ENCODE data around the gene CFAP92. TPM values are rescaled to one million over a fixed set of nuclear protein-coding genes. Genes with fewer than 3 reads are reported as not detected.

CFAP92 gene
- total RNA-seq, 1 experiment from 2014 or later = 1.2 TPM

- DNase-seq (ENCODE audit: low read depth) = no peak
- in situ Hi-C loops (cut with HindIII; ENCODE audit: low pct_unique_long_range_greater_than_20kb, low sequenced_read_pairs) = no loop called here
Measured at GRCh38 chr3:129014148-129014547, 20.3 kb upstream of the CFAP92 start.

GRCh38 chr3:129013491-129013891, 19.6 kb upstream of the CFAP92 start:
- in situ Hi-C loops (cut with HindIII; ENCODE audit: low pct_unique_long_range_greater_than_20kb, low sequenced_read_pairs) = no loop called here
- DNase-seq (ENCODE audit: low read depth) = no peak

DNA sequence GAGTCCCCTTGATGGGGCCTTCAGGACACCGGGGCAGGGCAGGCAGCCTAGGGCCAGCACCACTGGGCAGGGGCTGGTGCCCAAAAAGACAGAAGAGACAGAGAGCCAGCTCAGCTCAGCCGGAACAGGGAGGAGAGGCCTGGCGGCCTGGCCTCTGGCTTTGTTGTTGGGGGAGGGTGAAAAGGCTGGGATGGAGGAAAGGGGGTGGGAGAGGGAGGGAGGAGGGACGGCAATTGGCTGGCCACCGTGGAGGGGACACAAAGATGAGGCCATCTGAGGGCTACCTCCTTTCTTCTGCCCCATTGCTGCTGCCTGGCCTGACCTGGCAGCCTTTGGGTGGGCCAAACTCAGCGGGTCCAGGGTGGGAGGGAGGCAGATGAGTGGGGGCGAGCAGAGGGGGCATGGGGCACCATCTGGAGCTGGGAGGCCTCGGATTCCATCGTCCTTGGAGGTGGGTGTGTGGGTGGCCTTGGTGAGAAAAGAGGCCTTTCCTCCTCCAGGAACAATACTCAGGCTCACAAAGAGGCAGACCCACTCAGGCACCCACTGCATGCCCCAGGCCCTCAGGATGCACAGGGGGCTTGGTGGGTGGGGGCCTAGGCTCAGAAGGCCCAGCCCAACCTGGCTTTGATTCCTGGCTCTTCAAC, 16.6 kb upstream of the CFAP92 start:
- in situ Hi-C loops (cut with HindIII; ENCODE audit: low pct_unique_long_range_greater_than_20kb, low sequenced_read_pairs) = no loop called here
- no peak for DNase-seq (ENCODE audit: low read depth)

GRCh38 chr3:129009266-129009665, 15.4 kb upstream of the CFAP92 start:
- DNase-seq (ENCODE audit: low read depth) = no peak
- in situ Hi-C loops (cut with HindIII; ENCODE audit: low pct_unique_long_range_greater_than_20kb, low sequenced_read_pairs) = no loop called here

DNA sequence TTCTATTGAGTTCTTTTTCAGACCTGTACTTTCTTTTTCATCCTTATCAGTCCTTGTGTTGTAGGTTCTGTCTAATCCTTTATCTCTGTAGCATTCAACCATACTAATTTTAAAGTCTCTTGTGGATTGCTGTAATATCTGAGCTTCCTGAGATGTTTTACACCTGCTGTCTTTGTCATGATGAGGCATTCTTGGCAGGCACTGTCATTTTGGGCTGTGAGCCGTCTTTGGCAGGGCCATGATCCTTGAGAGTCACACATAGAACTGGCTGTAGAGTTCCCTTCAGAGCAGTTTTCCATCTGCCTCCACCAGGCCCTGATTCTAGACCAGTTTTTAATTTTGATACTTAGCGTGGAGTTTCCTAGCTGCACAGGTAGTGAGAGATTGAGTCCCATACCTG, 13.9 kb upstream of the CFAP92 start:
- in situ Hi-C loops (cut with HindIII; ENCODE audit: low pct_unique_long_range_greater_than_20kb, low sequenced_read_pairs) = no loop called here
- DNase-seq (ENCODE audit: low read depth) = no peak

DNA sequence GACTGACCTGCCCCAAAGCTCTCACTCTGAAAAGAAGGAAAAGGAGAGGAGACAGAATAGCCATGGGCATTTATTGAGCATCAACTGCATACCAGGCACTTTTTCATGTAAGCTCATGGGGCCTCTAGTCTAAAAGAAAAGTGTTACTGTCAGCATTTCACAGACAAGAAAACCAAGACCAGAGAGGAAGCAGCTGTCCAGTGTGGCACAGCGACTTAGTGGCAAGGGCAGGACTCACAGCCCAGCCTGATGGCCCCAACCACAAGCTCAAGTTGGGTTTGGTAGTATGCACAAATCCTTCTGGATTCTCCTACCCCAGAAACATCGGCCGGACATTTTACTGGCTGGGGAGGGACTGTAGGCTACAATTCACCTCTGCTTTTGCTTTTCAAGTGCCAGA, 13.0 kb upstream of the CFAP92 start:
- in situ Hi-C loops (cut with HindIII; ENCODE audit: low pct_unique_long_range_greater_than_20kb, low sequenced_read_pairs) = no loop called here

DNA sequence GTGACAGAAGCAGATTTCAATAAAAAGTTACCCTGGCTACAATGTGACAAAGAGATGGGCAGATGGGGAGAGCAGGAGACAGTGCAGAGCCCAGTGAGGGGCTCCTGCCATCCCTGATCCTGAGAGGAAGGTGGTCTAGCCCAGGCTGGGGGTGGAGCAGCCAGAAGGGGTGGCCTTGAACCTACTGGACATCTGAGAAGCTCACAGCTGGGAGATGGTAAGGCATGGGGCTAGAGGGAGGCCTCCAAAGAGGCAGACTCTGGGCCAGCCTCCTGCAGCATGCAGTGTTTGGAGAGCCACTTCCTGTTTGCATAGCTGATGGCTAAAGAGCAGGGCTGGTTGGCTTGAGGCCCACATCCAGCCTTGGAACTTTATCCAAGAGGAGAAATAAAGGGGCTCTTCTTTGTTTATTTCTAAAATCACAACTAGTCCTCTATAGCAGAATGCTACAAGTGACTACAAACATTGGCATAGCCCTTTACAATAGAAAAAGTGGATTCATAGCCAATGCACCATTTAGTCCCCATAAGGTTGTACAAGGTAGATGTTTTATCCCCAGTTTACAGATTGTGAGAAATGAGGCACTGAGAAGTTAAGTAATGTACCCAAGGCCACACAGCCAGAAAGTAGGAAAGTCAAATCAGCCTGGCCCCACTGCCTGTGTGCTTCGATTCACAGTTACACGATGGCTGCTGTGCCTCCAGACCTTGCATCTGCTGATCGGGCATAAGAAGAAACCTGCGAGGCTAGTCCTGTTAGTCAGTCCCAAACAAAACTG, 11.8 kb upstream of the CFAP92 start:
- in situ Hi-C loops (cut with HindIII; ENCODE audit: low pct_unique_long_range_greater_than_20kb, low sequenced_read_pairs) = no loop called here
- DNase-seq (ENCODE audit: low read depth) = no peak

More for the DNA sequence above, 13.0 kb upstream of the CFAP92 start:
- no peak for DNase-seq (ENCODE audit: low read depth)

- DNase-seq (ENCODE audit: low read depth) = no peak
- in situ Hi-C loops (cut with HindIII; ENCODE audit: low pct_unique_long_range_greater_than_20kb, low sequenced_read_pairs) = no loop called here
Measured at GRCh38 chr3:129004639-129005295, 10.9 kb upstream of the CFAP92 start.

- no peak for DNase-seq (ENCODE audit: low read depth)
- in situ Hi-C loops (cut with HindIII; ENCODE audit: low pct_unique_long_range_greater_than_20kb, low sequenced_read_pairs) = no loop called here
Measured at GRCh38 chr3:129003578-129004112, 9.8 kb upstream of the CFAP92 start.

- in situ Hi-C loops (cut with HindIII; ENCODE audit: low pct_unique_long_range_greater_than_20kb, low sequenced_read_pairs) = no loop called here
Measured at GRCh38 chr3:129002573-129003569, 9.0 kb upstream of the CFAP92 start.

GRCh38 chr3:129001806-129002572, 8.1 kb upstream of the CFAP92 start:
- DNase-seq (ENCODE audit: low read depth) = no peak
- in situ Hi-C loops (cut with HindIII; ENCODE audit: low pct_unique_long_range_greater_than_20kb, low sequenced_read_pairs) = no loop called here

More at GRCh38 chr3:129002573-129003569, 9.0 kb upstream of the CFAP92 start:
- no peak for DNase-seq (ENCODE audit: low read depth)

DNA sequence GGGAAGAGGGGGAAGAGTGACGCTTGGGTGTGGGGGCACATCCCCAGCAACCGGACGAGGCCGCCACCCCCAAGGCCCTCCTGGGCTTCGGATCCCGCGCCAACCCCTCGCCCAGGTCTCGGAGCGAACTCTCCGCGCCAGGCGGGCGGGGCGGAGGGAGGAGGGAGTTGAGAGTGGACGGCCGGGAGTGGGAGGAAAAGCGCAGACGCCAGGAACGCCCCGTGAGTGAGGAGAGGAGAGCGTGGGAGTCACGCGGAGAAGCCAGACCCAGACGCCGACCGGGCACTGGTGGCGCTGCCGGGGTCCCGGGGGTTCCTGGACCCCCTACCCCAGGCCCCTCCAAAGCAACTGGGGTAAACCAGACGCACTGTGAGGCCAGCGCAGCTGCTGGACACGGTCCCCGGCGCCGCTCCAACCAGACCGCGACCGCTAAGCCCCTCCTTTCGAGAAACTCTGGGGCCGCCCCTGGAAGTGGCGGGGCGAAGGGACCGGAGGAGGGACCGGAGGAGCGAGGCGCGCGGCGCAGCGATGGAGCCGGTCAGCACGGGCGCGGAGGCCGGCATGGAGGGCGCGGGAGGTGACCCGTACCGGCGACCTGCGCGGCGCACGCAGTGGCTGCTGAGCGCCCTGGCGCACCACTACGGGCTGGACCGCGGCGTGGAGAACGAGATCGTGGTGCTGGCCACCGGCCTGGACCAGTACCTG, 7.4 kb upstream of the CFAP92 start, which contains the start of gene EFCC1:
EFCC1 (plus strand) TSS at position 204 of the 705 bp plus-strand sequence; CDS start at position 529, 325 bp downstream.
- DNase-seq (ENCODE audit: low read depth) = peak; percentile 63
- in situ Hi-C loops (cut with HindIII; ENCODE audit: low pct_unique_long_range_greater_than_20kb, low sequenced_read_pairs) = no loop called here

DNA sequence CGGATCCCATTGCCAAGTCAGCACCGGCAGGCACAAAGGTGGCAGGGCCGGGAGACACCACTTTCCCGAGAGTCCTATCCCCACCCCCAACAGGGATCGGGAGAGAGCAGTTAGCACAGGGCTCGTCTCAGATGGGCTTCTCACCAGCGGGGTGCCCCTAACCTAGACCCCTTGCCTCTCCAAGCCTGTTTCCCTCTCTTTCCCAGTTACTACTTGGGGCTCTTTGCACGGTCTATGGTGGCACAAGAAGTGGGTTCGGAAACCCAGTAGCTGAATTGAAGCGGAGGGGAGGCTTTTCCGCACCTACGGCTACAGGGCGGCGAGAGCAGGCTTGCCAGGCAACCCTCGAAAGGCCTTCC, 6.8 kb upstream of the CFAP92 start:
- DNase-seq (ENCODE audit: low read depth) = no peak
- in situ Hi-C loops (cut with HindIII; ENCODE audit: low pct_unique_long_range_greater_than_20kb, low sequenced_read_pairs) = no loop called here

- in situ Hi-C loops (cut with HindIII; ENCODE audit: low pct_unique_long_range_greater_than_20kb, low sequenced_read_pairs) = no loop called here
- DNase-seq (ENCODE audit: low read depth) = no peak
Measured at GRCh38 chr3:128999102-128999501, 5.2 kb upstream of the CFAP92 start.

DNA sequence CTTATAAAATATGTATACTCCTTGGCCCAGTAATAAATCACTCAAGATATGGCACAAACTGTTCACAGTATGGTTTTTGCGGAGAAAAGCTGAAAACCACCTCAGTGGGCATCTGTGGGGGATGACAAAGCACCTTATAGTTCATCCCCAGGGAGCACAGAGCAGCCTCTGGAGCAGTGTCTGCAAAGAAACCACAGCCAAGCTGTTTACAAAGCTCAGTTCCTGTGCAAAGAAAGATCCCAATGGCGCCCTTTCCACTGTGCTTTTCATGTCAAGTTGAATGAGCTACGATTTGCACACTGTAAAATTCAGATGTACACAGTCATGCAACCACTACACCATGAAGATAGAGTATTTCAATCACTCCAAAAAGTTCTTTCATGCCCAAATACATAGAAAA, 4.7 kb upstream of the CFAP92 start:
- DNase-seq (ENCODE audit: low read depth) = no peak

DNA sequence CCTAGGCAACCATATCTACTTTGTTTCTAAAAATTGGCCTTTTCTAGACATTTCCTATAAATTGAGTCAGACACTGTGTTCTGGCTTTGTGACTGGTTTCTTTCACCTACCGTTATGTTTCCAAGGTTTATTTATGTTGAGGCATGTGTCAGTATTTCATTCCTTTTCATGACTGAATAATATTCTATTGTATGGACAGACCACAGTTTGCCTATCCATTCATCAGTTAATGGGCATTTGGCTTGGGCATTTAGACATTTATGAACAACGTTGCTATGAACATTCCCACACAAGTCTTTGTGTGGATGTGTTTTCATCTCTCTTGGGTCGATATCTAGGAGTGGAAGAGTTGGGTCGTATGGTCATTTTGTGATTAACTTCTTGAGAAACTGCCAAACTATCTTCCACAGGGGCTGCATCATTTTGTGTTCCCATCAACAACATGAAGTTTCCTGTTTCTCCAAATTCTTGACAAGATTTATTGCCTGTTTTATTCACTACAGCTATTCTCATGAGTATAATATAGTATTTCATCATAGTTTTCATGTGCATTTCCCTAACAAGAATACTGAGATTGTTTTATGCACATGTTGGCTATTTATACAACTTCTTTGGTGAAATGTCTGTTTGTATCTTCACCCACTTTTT, 3.7 kb upstream of the CFAP92 start:
- DNase-seq (ENCODE audit: low read depth) = no peak
- in situ Hi-C loops (cut with HindIII; ENCODE audit: low pct_unique_long_range_greater_than_20kb, low sequenced_read_pairs) = no loop called here

More for the DNA sequence above, 4.7 kb upstream of the CFAP92 start:
- in situ Hi-C loops (cut with HindIII; ENCODE audit: low pct_unique_long_range_greater_than_20kb, low sequenced_read_pairs) = no loop called here

Data from Caki2 (cell line).